Ishikawa (cell line): ENCODE data around the gene SNRPB.

Experiments used
- CEBPB ChIP-seq: IDR thresholded peaks from 2 replicates; pipeline ENCODE4 v1.6.1; 2012
- CREB1 ChIP-seq: IDR thresholded peaks from 2 replicates; pipeline ENCODE4 v1.6.1; 2012; ENCODE audit warnings: low read depth
- EGR1 ChIP-seq: IDR thresholded peaks from 2 replicates; pipeline ENCODE4 v1.6.1; 2012
- EP300 ChIP-seq: IDR thresholded peaks from 2 replicates; pipeline ENCODE4 v1.6.1; 2012; ENCODE audit warnings: borderline replicate concordance
- FOXM1 ChIP-seq: IDR thresholded peaks from 2 replicates; pipeline ENCODE4 v1.6.1; 2012; ENCODE audit warnings: low read depth, borderline replicate concordance
- NFIC ChIP-seq: IDR thresholded peaks from 2 replicates; pipeline ENCODE4 v1.6.1; 2012
- RAD21 ChIP-seq: IDR thresholded peaks from 2 replicates; pipeline ENCODE4 v1.6.1; 2012; ENCODE audit warnings: low read depth
- TAF1 ChIP-seq: IDR thresholded peaks from 2 replicates; pipeline ENCODE4 v1.6.1; 2012; ENCODE audit warnings: low read depth, mild to moderate bottlenecking
- TCF12 ChIP-seq: IDR thresholded peaks from 2 replicates; pipeline ENCODE4 v1.6.1; 2012; ENCODE audit warnings: low read depth
- TEAD4 ChIP-seq: IDR thresholded peaks from 2 replicates; pipeline ENCODE4 v1.6.1; 2012
- YY1 ChIP-seq: IDR thresholded peaks from 2 replicates; pipeline ENCODE4 v1.6.1; 2012; ENCODE audit warnings: low read depth
- ZBTB7A ChIP-seq: IDR thresholded peaks from 2 replicates; pipeline ENCODE4 v1.6.1; 2012; ENCODE audit warnings: low read depth
- TF ChIP-seq, protein P1 (sequence below): IDR thresholded peaks from 2 replicates; pipeline ENCODE4 v1.6.1; 2012
- TF ChIP-seq, protein P2 (sequence below): IDR thresholded peaks from 2 replicates; pipeline ENCODE4 v1.6.1; 2012
- TF ChIP-seq, protein P3 (sequence below): IDR thresholded peaks from 2 replicates; pipeline ENCODE4 v1.6.1; 2012; ENCODE audit warnings: low read depth, mild to moderate bottlenecking

SNRPB gene

DNA sequence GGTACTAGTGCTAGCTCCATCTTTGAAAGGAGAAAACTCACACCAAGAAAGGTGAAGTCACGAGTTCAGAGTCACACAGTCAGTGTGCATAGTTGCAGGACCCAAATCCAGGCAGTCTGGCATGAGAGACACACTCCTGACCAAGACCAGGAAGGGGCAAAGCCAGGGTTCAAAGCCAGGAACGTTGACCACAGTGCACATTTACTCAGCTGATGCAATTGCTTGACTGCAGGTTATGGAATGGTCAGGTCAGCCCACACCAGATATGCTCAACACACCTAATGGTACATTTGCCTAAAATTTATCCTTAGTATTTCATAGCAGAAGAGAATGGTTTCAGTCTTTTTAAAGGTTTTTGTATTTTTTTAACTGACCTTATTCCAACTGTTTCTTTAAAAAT, 52.2 kb downstream of the SNRPB start:
- no peak for TF ChIP-seq ZBTB7A
- TF ChIP-seq TAF1, result no peak
- TF ChIP-seq EP300, result no peak
- TF ChIP-seq, protein P1, sequence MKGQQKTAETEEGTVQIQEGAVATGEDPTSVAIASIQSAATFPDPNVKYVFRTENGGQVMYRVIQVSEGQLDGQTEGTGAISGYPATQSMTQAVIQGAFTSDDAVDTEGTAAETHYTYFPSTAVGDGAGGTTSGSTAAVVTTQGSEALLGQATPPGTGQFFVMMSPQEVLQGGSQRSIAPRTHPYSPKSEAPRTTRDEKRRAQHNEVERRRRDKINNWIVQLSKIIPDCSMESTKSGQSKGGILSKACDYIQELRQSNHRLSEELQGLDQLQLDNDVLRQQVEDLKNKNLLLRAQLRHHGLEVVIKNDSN, result no peak
- no peak for TF ChIP-seq NFIC
- TF ChIP-seq CREB1, result no peak
- no peak for TF ChIP-seq YY1
- TF ChIP-seq TCF12, result no peak
- TF ChIP-seq TEAD4, result no peak
- TF ChIP-seq, protein P2, sequence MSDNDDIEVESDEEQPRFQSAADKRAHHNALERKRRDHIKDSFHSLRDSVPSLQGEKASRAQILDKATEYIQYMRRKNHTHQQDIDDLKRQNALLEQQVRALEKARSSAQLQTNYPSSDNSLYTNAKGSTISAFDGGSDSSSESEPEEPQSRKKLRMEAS, result no peak
- TF ChIP-seq RAD21, result no peak
- TF ChIP-seq, protein P3, sequence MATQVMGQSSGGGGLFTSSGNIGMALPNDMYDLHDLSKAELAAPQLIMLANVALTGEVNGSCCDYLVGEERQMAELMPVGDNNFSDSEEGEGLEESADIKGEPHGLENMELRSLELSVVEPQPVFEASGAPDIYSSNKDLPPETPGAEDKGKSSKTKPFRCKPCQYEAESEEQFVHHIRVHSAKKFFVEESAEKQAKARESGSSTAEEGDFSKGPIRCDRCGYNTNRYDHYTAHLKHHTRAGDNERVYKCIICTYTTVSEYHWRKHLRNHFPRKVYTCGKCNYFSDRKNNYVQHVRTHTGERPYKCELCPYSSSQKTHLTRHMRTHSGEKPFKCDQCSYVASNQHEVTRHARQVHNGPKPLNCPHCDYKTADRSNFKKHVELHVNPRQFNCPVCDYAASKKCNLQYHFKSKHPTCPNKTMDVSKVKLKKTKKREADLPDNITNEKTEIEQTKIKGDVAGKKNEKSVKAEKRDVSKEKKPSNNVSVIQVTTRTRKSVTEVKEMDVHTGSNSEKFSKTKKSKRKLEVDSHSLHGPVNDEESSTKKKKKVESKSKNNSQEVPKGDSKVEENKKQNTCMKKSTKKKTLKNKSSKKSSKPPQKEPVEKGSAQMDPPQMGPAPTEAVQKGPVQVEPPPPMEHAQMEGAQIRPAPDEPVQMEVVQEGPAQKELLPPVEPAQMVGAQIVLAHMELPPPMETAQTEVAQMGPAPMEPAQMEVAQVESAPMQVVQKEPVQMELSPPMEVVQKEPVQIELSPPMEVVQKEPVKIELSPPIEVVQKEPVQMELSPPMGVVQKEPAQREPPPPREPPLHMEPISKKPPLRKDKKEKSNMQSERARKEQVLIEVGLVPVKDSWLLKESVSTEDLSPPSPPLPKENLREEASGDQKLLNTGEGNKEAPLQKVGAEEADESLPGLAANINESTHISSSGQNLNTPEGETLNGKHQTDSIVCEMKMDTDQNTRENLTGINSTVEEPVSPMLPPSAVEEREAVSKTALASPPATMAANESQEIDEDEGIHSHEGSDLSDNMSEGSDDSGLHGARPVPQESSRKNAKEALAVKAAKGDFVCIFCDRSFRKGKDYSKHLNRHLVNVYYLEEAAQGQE, result no peak

DNA sequence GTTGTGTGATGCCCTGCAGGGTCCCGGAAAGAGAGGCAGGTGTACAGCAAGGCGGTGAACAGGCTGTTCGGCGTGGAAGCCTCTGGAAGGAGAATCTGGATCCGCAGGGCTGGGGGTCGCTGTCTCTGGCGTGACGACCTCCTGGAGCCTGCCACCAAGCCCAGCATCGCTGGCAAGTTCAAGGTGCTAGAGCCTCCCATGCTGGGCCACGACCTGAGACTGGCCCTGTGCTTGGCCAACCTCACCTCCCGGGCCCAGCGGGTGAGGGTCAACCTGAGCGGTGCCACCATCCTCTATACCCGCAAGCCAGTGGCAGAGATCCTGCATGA, 53.4 kb downstream of the SNRPB start:
- TF ChIP-seq, protein P2, result no peak
- TF ChIP-seq EGR1, result no peak
- TF ChIP-seq, protein P3, result no peak
- TF ChIP-seq ZBTB7A, result no peak
- TF ChIP-seq RAD21, result no peak
- no peak for TF ChIP-seq TEAD4
- no peak for TF ChIP-seq NFIC
- TF ChIP-seq CEBPB, result no peak

DNA sequence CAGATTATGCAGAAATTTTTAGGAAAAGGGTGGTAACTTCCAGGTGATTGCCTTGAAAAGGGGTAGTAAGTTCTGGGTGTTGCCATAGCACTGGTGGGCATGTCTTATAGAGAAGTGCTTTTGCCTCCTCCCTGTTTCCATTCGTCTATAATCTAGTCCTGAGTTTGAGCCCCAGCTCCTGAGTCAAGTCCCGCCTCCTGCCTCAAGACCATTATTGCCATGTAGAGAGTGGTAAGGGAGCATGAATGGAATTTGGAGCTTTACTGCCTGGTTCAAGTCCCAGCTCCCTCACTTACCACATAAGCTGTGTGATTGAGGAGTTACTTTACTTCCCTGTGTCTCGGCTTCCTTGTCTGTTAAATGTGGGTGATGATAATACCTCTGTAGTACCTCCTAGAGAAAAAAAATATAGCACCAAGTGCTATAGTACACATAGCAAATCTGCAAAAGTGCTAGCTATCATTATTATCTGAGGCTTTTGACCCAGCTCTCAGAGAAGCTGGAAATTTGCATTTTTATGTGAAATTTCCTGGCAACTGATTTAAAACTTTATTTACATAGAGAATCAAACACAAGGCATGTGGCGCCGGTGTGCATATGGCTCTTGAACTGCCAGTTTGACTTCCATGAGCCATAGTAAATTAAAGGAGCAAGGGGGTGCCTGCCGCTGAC, 53.9 kb downstream of the SNRPB start:
- TF ChIP-seq TCF12 (no peak), TEAD4 (no peak), EGR1 (no peak), NFIC (no peak), RAD21 (no peak), ZBTB7A (no peak), FOXM1 (no peak), CREB1 (no peak), EP300 (no peak)
- TF ChIP-seq, protein P2, result no peak
- TF ChIP-seq, protein P1, result no peak
- TF ChIP-seq, protein P3, result no peak
